ENCODE data around the gene TBC1D24.

The TBC1D24 gene

GRCh38 chr16:2490190-2491105 is 15.5 kb downstream of the TBC1D24 start:
- no peak overlapping the region for H3K4me2 ChIP-seq (ENCODE audit: low read length)
- no peak overlapping the region for H3K4ac ChIP-seq (ENCODE audit: low read depth, low read length)
- no peak overlapping the region for H4K91ac ChIP-seq (ENCODE audit: low read depth, low read length)
- no peak for DNase-seq
- H3K79me2 ChIP-seq (ENCODE audit: control insufficient read depth, insufficient read depth, low read length, poor library complexity), result no peaks in the 10 kb centered on the region
- H3K36me3 ChIP-seq (ENCODE audit: control insufficient read depth in 1 of 2, insufficient read depth in 2 of 2, low read length in 2 of 2), result no peaks in the 10 kb centered on the region
- no peak overlapping the region for H2AFZ ChIP-seq (ENCODE audit: insufficient read depth, low read length, poor library complexity)
- no peak overlapping the region for H4K12ac ChIP-seq (ENCODE audit: low read depth, low read length)
- no peak overlapping the region for H4K8ac ChIP-seq (ENCODE audit: low read depth, low read length)
- no peak overlapping the region for H2BK12ac ChIP-seq (ENCODE audit: low read length)
- no peak overlapping the region for H3K14ac ChIP-seq (ENCODE audit: low read length)
- no peak overlapping the region for H3K27ac ChIP-seq (ENCODE audit: low read depth, low read length)
- H2BK120ac ChIP-seq (ENCODE audit: insufficient read depth, low read length, poor library complexity), result no peak overlapping the region
- H3K4me1 ChIP-seq (ENCODE audit: control insufficient read depth in 1 of 2, insufficient read depth in 2 of 2, low read length in 2 of 2), result peaks cover 4 to 5% of the 10 kb centered on the region in 2 experiments
- H2AK5ac ChIP-seq (ENCODE audit: low read length), result no peak overlapping the region
- no peak overlapping the region for H3K23ac ChIP-seq (ENCODE audit: low read length)
- H3K4me3 ChIP-seq (ENCODE audit: low read depth, low read length), result no peak overlapping the region
- H2BK5ac ChIP-seq (ENCODE audit: low read depth, low read length, poor library complexity), result no peak overlapping the region
- no peaks in the 10 kb centered on the region for H3K27me3 ChIP-seq (ENCODE audit: insufficient read depth, low read length)
- no CpG with 5 or more reads among the region's 23 CpGs for WGBS (ENCODE audit: extremely low coverage, insufficient coverage, insufficient read length)
- no peaks in the 10 kb centered on the region for H3K9me3 ChIP-seq (ENCODE audit: insufficient read depth, low read depth, low read length)
- no peak overlapping the region for H3K9ac ChIP-seq (ENCODE audit: low read length)
- H3K79me1 ChIP-seq (ENCODE audit: low read length), result no peaks in the 10 kb centered on the region
- no peak overlapping the region for H3K18ac ChIP-seq (ENCODE audit: low read length)

- no CpG with 5 or more reads among the region's 13 CpGs for WGBS (ENCODE audit: extremely low coverage, insufficient coverage, insufficient read length)
- H3K27me3 ChIP-seq (ENCODE audit: insufficient read depth, low read length), result no peaks in the 10 kb centered on the region
- no peak overlapping the region for H3K14ac ChIP-seq (ENCODE audit: low read length)
- H3K27ac ChIP-seq (ENCODE audit: low read depth, low read length), result no peak overlapping the region
- no peaks in the 10 kb centered on the region for H3K79me2 ChIP-seq (ENCODE audit: control insufficient read depth, insufficient read depth, low read length, poor library complexity)
- H3K4ac ChIP-seq (ENCODE audit: low read depth, low read length), result no peak overlapping the region
- peaks cover 9 to 14% of the 10 kb centered on the region in 2 experiments for H3K36me3 ChIP-seq (ENCODE audit: control insufficient read depth in 1 of 2, insufficient read depth in 2 of 2, low read length in 2 of 2)
- H2BK120ac ChIP-seq (ENCODE audit: insufficient read depth, low read length, poor library complexity), result no peak overlapping the region
- H3K4me3 ChIP-seq (ENCODE audit: low read depth, low read length), result no peak overlapping the region
- no peak overlapping the region for H4K91ac ChIP-seq (ENCODE audit: low read depth, low read length)
- H3K9ac ChIP-seq (ENCODE audit: low read length), result no peak overlapping the region
- no peak overlapping the region for H4K8ac ChIP-seq (ENCODE audit: low read depth, low read length)
- no peak overlapping the region for H2AFZ ChIP-seq (ENCODE audit: insufficient read depth, low read length, poor library complexity)
- H3K18ac ChIP-seq (ENCODE audit: low read length), result no peak overlapping the region
- no peak overlapping the region for H2BK12ac ChIP-seq (ENCODE audit: low read length)
- no peak overlapping the region for H4K12ac ChIP-seq (ENCODE audit: low read depth, low read length)
- peaks cover 4 to 7% of the 10 kb centered on the region in 2 experiments for H3K4me1 ChIP-seq (ENCODE audit: control insufficient read depth in 1 of 2, insufficient read depth in 2 of 2, low read length in 2 of 2)
- H3K79me1 ChIP-seq (ENCODE audit: low read length), result no peaks in the 10 kb centered on the region
- DNase-seq, result no peak
- no peak overlapping the region for H2AK5ac ChIP-seq (ENCODE audit: low read length)
- no peak overlapping the region for H3K23ac ChIP-seq (ENCODE audit: low read length)
- H3K4me2 ChIP-seq (ENCODE audit: low read length), result no peak overlapping the region
- no peaks in the 10 kb centered on the region for H3K9me3 ChIP-seq (ENCODE audit: insufficient read depth, low read depth, low read length)
- no peak overlapping the region for H2BK5ac ChIP-seq (ENCODE audit: low read depth, low read length, poor library complexity)
Measured at GRCh38 chr16:2492292-2492691, 17.4 kb downstream of the TBC1D24 start.

- no CpG with 5 or more reads among the region's 6 CpGs for WGBS (ENCODE audit: extremely low coverage, insufficient coverage, insufficient read length)
- no peak overlapping the region for H2BK5ac ChIP-seq (ENCODE audit: low read depth, low read length, poor library complexity)
Measured at GRCh38 chr16:2493605-2494004, 18.7 kb downstream of the TBC1D24 start.

GRCh38 chr16:2494616-2495015 is 19.7 kb downstream of the TBC1D24 start:
- Histone ChIP-seq H3K27ac (ENCODE audit: low read depth, low read length) (no peak overlapping the region), H4K91ac (ENCODE audit: low read depth, low read length) (no peak overlapping the region), H2AK5ac (ENCODE audit: low read length) (no peak overlapping the region), H3K27me3 (ENCODE audit: insufficient read depth, low read length) (no peaks in the 10 kb centered on the region), H3K4me2 (ENCODE audit: low read length) (no peak overlapping the region), H2AFZ (ENCODE audit: insufficient read depth, low read length, poor library complexity) (no peak overlapping the region), H2BK12ac (ENCODE audit: low read length) (no peak overlapping the region), H2BK120ac (ENCODE audit: insufficient read depth, low read length, poor library complexity) (no peak overlapping the region), H3K4ac (ENCODE audit: low read depth, low read length) (no peak overlapping the region), H4K8ac (ENCODE audit: low read depth, low read length) (no peak overlapping the region), H3K14ac (ENCODE audit: low read length) (no peak overlapping the region), H3K4me3 (ENCODE audit: low read depth, low read length) (no peak overlapping the region), H3K18ac (ENCODE audit: low read length) (no peak overlapping the region), H3K23ac (ENCODE audit: low read length) (no peak overlapping the region), H3K79me2 (ENCODE audit: control insufficient read depth, insufficient read depth, low read length, poor library complexity) (no peaks in the 10 kb centered on the region), H3K9me3 (ENCODE audit: insufficient read depth, low read depth, low read length) (no peaks in the 10 kb centered on the region), H4K12ac (ENCODE audit: low read depth, low read length) (no peak overlapping the region), H2BK5ac (ENCODE audit: low read depth, low read length, poor library complexity) (no peak overlapping the region), H3K36me3 (ENCODE audit: control insufficient read depth in 1 of 2, insufficient read depth in 2 of 2, low read length in 2 of 2) (peaks cover 17 to 20% of the 10 kb centered on the region in 2 experiments), H3K4me1 (ENCODE audit: control insufficient read depth in 1 of 2, insufficient read depth in 2 of 2, low read length in 2 of 2) (peaks cover 0 to 2% of the 10 kb centered on the region in 2 experiments), H3K9ac (ENCODE audit: low read length) (no peak overlapping the region), H3K79me1 (ENCODE audit: low read length) (no peaks in the 10 kb centered on the region)
- WGBS (ENCODE audit: extremely low coverage, insufficient coverage, insufficient read length), result no CpG with 5 or more reads among the region's 5 CpGs
- no peak for DNase-seq

More at GRCh38 chr16:2493605-2494004, 18.7 kb downstream of the TBC1D24 start:
- no peak overlapping the region for H3K23ac ChIP-seq (ENCODE audit: low read length)
- no peak overlapping the region for H3K27ac ChIP-seq (ENCODE audit: low read depth, low read length)
- no peaks in the 10 kb centered on the region for H3K79me2 ChIP-seq (ENCODE audit: control insufficient read depth, insufficient read depth, low read length, poor library complexity)
- peaks cover 12 to 17% of the 10 kb centered on the region in 2 experiments for H3K36me3 ChIP-seq (ENCODE audit: control insufficient read depth in 1 of 2, insufficient read depth in 2 of 2, low read length in 2 of 2)
- DNase-seq, result no peak
- H3K4me1 ChIP-seq (ENCODE audit: control insufficient read depth in 1 of 2, insufficient read depth in 2 of 2, low read length in 2 of 2), result peaks cover 0 to 2% of the 10 kb centered on the region in 2 experiments
- no peak overlapping the region for H3K4ac ChIP-seq (ENCODE audit: low read depth, low read length)
- no peak overlapping the region for H4K12ac ChIP-seq (ENCODE audit: low read depth, low read length)
- H3K9ac ChIP-seq (ENCODE audit: low read length), result no peak overlapping the region
- no peak overlapping the region for H2BK120ac ChIP-seq (ENCODE audit: insufficient read depth, low read length, poor library complexity)
- no peaks in the 10 kb centered on the region for H3K79me1 ChIP-seq (ENCODE audit: low read length)
- H2BK12ac ChIP-seq (ENCODE audit: low read length), result no peak overlapping the region
- H4K8ac ChIP-seq (ENCODE audit: low read depth, low read length), result no peak overlapping the region
- no peak overlapping the region for H3K4me3 ChIP-seq (ENCODE audit: low read depth, low read length)
- no peaks in the 10 kb centered on the region for H3K27me3 ChIP-seq (ENCODE audit: insufficient read depth, low read length)
- no peak overlapping the region for H2AFZ ChIP-seq (ENCODE audit: insufficient read depth, low read length, poor library complexity)
- H3K14ac ChIP-seq (ENCODE audit: low read length), result no peak overlapping the region
- H3K9me3 ChIP-seq (ENCODE audit: insufficient read depth, low read depth, low read length), result no peaks in the 10 kb centered on the region
- H4K91ac ChIP-seq (ENCODE audit: low read depth, low read length), result no peak overlapping the region
- no peak overlapping the region for H3K4me2 ChIP-seq (ENCODE audit: low read length)
- H2AK5ac ChIP-seq (ENCODE audit: low read length), result no peak overlapping the region
- H3K18ac ChIP-seq (ENCODE audit: low read length), result no peak overlapping the region

All from trophoblast cell (in vitro differentiated cells and primary cell).